HG03432 (cell line): ENCODE results near the gene KCND3.

Experiments
- ATAC-seq: cut with Tn5 transposase; IDR thresholded peaks from one replicate; pipeline ENCODE4 v1.9.1; 2021; ENCODE audit warnings: mild to moderate bottlenecking, moderate library complexity; ENCODE audit not compliant: unreplicated experiment

KCND3 gene

GRCh38 chr1:111851552-111851951, 137.9 kb downstream of the KCND3 start:
- no peak for ATAC-seq

- no peak for ATAC-seq
Measured at GRCh38 chr1:111850109-111850508, 139.4 kb downstream of the KCND3 start.

- ATAC-seq: no peak
Measured at GRCh38 chr1:111848852-111849545, 140.5 kb downstream of the KCND3 start.

- ATAC-seq: no peak
Measured at GRCh38 chr1:111847466-111847865, 142.0 kb downstream of the KCND3 start.

GRCh38 chr1:111846842-111847241, 142.6 kb downstream of the KCND3 start:
- no peak for ATAC-seq

GRCh38 chr1:111843177-111843576, 146.3 kb downstream of the KCND3 start:
- ATAC-seq: no peak

- no peak for ATAC-seq
Measured at GRCh38 chr1:111842411-111842810, 147.1 kb downstream of the KCND3 start.

- no peak for ATAC-seq
Measured at GRCh38 chr1:111841746-111842145, 147.7 kb downstream of the KCND3 start.

GRCh38 chr1:111841189-111841588, 148.3 kb downstream of the KCND3 start:
- no peak for ATAC-seq

- ATAC-seq: no peak
Measured at GRCh38 chr1:111837393-111837792, 152.1 kb downstream of the KCND3 start.

- ATAC-seq: no peak
Measured at GRCh38 chr1:111836111-111836510, 153.4 kb downstream of the KCND3 start.

- ATAC-seq: no peak
Measured at GRCh38 chr1:111835514-111835913, 154.0 kb downstream of the KCND3 start.

- ATAC-seq: no peak
Measured at GRCh38 chr1:111834956-111835355, 154.5 kb downstream of the KCND3 start.

GRCh38 chr1:111833334-111833733, 156.1 kb downstream of the KCND3 start:
- ATAC-seq: no peak

- ATAC-seq: no peak
Measured at GRCh38 chr1:111832521-111833155, 156.8 kb downstream of the KCND3 start.

GRCh38 chr1:111831153-111831552, 158.3 kb downstream of the KCND3 start:
- no peak for ATAC-seq

- no peak for ATAC-seq
Measured at GRCh38 chr1:111827946-111828345, 161.5 kb downstream of the KCND3 start.

GRCh38 chr1:111826278-111826677, 163.2 kb downstream of the KCND3 start:
- ATAC-seq: no peak

- no peak for ATAC-seq
Measured at GRCh38 chr1:111825217-111825616, 164.3 kb downstream of the KCND3 start.

- no peak for ATAC-seq
Measured at GRCh38 chr1:111822138-111822537, 167.3 kb downstream of the KCND3 start.

GRCh38 chr1:111821121-111821745, 168.2 kb downstream of the KCND3 start:
- no peak for ATAC-seq

- no peak for ATAC-seq
Measured at GRCh38 chr1:111819566-111820263, 169.8 kb downstream of the KCND3 start.
